ENCODE measurements around the gene BRAF.

DNA sequence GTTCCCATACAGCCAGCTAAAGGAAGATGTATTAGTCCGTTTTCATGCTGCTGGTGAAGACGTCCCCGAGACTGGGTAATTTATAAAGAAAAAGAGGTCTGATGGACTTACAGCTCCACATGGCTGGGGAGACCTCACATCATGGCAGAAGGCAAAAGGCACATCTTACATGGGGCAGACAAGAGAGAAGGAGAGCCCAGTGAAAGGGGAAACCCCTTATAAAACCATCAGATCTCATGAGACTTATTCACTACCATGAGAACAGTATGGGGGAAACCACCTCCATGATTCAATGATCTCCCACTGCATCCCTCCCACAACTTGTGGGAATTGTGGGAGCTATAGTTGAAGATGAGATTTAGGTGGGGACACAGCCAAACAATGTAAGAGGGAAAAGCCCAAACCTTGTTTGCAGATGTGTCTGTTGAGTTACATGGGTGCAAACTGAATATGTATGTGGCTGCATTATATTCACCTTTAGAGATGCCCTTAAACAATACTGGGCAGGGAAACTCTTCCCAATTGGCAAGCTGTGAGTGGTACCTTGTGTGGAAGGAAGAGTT, 13.1 kb upstream of the BRAF start:
- TF ChIP-seq POLR2AphosphoS5 (IDR thresholded peaks at IDR 0.05) (no peak), POLR2A (IDR thresholded peaks at IDR 0.05) (no peak)
- TF ChIP-seq, protein P1, sequence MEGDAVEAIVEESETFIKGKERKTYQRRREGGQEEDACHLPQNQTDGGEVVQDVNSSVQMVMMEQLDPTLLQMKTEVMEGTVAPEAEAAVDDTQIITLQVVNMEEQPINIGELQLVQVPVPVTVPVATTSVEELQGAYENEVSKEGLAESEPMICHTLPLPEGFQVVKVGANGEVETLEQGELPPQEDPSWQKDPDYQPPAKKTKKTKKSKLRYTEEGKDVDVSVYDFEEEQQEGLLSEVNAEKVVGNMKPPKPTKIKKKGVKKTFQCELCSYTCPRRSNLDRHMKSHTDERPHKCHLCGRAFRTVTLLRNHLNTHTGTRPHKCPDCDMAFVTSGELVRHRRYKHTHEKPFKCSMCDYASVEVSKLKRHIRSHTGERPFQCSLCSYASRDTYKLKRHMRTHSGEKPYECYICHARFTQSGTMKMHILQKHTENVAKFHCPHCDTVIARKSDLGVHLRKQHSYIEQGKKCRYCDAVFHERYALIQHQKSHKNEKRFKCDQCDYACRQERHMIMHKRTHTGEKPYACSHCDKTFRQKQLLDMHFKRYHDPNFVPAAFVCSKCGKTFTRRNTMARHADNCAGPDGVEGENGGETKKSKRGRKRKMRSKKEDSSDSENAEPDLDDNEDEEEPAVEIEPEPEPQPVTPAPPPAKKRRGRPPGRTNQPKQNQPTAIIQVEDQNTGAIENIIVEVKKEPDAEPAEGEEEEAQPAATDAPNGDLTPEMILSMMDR (IDR thresholded peaks at IDR 0.05) = no peak
